Stimulated activated CD8-positive, alpha-beta memory T cell treated with anti-CD3 and anti-CD28 coated beads, Interleukin-7, amount 100 ng/mL, for 1 hour (primary cell): ENCODE data around the gene HOXA5.

Experiments used
- DNase-seq, 2 donors: peaks; one replicate each; pipeline ENCODE4 v3.0.0-alpha.2; 2020; ENCODE audit warnings: low read depth in 2 of 2

Gene HOXA5

DNA sequence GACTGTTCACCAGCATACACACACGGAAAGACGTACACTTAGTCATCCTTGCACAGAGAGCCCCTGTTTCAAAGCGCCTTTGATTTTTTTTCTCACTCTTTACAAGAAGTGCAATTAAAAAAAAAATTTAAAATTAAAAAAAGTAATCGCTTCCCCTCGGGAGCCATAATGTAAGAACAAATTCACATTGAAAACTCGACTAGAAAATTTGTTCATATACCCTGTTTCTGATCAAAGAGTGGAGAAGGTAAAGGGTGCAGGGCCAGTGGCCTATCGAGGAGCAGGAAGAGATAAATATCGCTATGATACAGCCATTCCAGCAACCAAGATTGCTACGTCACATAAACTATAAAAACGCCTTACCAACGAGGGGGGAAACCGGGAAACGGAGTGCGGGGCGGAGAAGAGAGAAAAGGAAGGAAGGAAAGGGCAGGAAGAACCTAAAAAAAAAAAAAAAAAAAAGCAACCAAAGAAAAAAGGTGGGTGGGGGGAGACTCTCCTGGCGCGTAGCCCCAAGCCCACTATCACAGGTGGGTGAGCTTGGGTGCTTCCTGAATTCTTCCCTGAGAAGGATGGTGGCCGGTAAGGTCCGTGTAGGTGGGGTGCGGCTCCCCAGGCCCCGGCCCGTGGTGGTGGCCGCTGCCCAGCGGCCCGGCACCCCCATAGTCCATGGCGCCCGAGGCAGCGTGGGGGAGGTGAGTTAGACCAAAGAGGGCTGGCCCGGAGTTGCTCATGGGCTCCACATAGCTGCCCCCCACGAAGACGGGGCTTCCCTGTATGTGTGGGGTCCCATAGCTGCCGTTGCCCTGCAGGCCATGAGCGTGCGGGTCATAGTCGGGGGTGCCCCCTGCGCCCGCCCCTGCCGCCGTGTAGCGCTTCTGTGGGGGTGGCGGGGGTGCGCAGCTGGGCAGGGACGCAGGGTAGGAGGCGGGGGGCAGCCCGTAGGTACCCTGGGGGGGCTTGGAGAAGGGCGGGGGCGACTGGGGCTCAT lies 35.8 kb downstream of the HOXA5 start:
- no peak for DNase-seq

DNA sequence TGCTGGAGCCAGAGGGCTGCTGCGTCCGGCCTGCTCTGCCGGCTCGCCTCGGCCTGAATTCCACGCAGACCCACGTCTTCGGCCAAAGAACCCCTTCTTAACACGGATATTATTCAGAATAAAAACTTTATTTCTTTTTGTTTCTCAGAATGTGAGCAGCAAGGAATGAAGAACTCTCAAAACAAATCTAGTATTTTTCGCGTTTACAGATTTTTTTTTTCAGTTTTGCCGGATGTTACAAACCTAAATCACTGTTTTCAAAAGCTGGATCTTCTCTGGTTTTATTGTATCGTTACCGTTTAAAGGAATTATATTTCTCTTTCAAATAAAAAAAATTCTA lies 36.6 kb downstream of the HOXA5 start:
- no peak for DNase-seq

DNA sequence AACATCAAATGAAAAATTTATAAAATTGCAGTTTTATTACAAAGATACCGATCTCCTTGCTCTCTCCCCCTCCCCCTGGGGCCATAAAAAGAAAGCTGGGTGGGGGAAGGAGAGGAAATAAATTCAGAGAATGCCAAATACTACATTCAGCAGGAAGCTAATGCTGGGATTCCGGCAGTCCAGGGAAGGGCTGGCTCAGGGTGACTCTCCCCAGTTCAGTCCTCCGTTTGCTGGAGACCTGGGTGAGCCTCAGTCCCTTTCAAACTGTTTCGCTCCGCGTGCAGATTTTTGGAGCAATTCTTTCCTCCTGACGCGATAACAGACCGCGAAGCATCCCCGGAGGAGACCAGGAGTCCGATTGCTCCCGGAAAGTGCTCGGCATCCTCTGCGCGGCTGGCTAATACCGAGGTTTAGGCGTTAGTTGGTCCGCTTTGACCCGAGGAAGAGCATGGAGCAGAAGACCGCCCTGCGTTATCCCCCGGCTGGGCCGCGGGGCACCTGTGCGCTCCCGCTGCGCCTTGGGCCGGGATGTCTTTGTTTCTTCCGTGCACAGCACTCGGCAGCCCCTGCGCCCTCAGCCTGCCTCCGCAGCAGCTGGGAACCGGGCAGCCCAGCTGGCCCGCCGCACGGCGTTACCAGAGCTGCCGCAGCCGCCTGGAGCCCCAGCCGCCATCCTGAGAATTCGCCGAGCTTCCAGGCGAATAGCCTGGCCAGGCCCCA lies 37.1 kb downstream of the HOXA5 start:
- DNase-seq = no peak

- no peak for DNase-seq
These were observed 38.0 kb downstream of the HOXA5 start for GRCh38 chr7:27105301-27106031.

DNA sequence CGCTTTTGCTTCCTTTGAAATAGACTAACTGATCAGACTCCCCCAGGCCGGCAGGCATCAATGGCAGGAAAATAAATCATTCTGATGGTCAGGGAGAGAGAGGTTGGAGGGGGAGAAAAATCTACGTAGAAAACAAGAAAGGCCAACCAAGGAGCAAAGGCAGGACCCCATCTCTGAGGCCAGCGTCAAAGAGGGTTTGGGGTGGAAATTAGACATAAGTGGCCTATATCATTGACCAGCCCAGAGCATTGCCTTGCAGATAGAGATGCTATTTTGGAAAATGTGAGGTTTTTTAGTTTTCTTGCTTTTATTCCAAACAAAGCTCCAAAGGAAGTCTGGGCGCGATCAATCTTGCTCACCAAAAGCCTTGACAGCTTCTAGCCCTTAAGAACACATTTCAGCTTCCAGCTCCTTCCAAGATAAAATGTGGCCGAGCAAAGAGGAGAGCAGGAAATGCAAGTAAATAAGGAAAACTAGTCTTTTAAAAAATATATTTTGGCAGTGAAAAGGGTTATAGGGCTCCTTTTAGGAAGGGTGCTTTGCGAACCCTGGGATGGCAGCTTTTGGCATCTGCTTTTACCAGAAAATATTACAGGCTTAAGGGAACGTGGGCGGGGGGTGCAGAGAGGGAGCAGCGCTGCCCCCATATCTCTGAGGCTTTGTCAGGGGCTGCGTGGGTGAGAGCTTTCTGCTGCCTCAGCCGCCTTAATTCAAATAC lies 39.0 kb downstream of the HOXA5 start:
- no peak for DNase-seq

- DNase-seq = no peak
These were observed 39.8 kb downstream of the HOXA5 start for GRCh38 chr7:27103489-27104226.

- no peak for DNase-seq
These were observed 40.7 kb downstream of the HOXA5 start, which contains the start of gene HOXA2 for GRCh38 chr7:27102581-27103442. Gene HOXA2, minus strand, starts transcription at chr7:27102683. Its CDS starts 183 bp downstream, at chr7:27102500.

DNA sequence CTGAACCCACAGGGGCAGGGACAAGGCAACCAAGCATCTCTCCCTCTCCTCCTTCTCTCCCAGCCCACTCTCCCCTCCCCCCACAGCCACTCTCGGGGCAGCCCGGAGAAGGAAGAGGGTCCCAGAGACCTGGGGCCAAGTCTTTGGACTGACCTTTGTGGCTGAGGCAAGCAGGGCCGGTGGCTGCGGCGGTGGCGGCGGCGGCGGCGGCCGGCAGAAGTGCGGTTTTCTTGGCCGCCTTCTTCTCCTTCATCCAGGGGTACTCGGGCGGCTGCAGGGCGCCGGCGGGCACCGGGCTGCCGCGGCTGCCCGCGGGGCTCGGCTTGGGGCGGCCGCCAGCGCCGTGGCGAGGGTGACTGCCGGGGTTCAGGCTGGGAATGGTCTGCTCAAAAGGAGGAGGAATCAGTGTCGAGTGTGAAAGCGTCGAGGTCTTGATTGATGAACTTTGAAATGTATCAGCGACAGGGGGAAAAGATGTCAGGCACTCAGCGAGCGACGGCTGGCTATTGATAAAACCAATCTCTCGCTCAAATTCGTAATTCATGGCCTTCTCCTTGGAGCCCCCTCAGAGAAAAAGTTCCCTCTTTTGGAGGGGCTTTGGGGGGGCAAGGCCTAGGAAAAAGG lies 41.4 kb downstream of the HOXA5 start:
- no peak for DNase-seq

DNA sequence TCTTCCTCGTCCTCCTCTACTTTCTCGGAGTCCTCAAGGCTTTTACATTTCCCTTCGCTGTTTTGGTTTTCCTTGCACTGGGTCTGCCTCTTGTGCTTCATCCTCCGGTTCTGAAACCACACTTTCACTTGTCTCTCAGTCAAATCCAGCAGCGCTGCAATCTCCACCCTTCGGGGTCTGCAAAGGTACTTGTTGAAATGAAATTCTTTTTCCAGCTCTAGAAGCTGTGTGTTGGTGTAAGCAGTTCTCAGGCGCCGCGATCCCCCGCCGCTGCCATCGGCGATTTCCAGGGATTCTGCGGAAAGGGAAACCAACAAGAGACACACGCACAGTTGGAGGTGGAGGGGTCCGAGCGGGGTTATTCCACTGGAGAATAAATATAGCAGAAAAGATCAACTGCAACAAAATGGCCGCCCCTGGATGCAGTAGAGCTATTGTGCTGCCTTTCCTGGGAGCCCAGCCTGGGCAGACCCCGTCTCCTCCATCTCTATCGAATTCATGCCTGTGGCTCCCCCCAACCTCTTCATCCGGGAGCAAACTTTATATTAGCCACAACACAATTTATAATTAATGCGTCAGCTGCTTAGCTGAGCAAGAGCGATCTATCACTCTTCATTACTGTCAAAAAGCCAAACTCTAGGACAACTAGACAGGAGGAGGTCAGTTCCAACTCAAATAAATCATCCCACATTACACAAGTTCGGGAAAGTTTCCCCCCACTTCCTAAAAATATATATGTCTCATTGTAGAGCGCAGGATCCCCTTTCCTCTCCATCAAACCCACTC lies 42.1 kb downstream of the HOXA5 start:
- no peak for DNase-seq

DNA sequence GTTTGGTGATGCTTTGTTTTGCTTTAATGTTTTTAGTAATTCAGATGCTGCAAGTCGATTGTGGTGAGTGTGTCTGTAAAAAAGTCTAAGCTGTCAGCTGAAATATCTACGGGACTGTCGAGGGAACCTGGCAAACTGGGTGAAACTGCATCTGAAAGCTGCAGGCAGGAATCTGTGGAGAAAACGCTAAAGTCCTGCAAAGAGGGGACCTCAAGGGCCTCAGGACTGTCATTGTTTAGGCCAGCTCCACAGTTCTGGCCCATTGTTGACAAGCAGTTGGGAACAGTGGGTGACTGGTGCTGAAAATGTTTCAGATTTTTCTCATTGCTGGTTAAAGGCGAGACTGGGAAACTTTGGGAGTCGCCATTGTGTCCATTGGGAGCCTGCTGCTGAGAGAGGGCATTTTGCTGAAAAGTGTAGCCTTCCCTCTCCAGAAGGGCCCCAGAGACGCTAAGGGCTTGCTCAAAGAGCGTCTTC lies 42.7 kb downstream of the HOXA5 start:
- DNase-seq = no peak

DNA sequence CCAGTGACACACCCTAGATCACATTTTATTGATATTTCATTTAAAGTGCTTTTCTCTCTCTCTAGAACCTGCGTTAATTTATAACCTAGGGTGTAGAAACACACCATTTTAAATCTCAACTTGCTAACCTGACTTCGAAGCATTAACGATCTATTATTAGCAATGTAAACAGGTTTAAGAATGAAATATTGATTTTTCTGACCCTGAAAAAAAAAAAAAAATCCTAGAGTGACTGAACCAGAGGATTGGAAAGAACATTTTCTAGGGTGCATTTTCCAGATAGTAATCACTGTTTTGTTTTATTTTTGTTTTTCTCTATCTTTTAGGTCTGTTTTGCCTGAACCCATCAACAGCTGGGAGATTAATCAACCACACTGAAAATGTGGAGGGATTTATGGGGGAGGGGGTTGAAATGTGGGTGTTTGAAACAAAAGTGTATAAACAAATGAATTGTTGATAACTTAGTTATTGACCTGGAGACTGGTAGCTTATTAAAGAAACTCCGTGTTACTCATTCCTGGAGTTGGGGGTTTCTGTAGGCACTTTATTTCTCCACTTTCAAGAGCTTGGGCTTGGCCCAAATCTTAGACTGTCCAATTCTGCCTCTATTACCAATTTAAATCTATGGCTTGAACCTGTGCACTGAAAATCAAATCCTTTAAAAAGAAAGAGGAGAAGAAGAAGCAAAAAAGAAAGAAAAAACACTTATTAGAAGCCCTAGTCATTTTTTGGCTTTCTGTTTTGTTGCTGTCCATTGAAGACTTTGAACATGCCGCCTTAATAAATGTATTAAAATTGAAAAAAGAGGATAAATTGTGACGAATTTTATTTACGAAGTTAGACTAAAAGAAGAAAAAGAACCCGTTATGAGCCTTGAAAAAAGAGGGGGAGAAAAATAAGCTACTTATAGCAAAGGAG lies 43.8 kb downstream of the HOXA5 start:
- DNase-seq = no peak

DNA sequence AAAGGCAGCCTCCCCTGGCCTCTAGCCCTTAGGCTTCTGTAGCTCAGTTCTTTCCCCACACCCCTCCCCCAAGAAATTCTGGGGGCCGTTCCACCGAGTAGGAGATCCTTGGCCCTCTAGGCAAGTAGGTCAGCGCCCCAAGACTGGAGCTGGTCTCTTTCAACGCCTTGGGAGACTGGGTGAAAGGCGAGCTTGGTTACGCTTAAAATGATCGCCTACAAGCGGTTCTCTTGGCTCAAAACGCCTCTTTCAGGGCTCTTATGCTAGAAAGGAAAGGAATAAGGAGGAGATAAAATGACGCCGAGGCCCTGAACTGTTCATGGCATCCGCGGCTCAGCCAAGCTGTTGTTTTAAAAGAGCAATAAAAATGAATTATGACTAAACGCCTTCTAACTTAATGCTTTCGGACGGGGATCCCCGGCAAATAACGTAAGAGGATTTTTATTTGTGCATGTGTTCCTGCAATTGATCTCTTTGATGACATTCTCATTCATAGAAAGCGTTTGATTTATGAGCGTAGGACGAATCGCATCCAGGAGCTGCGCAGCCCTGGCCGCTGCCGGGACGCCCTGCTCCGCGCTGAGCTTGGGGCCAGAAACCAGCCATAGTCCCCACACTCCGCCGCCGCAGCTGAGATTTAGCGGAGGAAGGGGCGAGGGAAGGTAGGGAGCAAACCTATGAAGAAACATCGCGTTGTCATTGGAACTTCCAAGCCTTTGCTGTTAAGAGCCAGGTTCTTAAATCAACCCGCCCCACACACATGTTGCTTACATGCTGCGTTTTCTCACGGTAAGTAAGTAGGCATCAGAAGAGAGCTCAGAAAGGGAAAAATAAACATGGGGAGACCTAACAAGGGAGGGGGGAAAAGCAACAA lies 44.7 kb downstream of the HOXA5 start:
- no peak for DNase-seq

GRCh38 chr7:27097686-27098577 lies 45.5 kb downstream of the HOXA5 start:
- DNase-seq = no peak

DNA sequence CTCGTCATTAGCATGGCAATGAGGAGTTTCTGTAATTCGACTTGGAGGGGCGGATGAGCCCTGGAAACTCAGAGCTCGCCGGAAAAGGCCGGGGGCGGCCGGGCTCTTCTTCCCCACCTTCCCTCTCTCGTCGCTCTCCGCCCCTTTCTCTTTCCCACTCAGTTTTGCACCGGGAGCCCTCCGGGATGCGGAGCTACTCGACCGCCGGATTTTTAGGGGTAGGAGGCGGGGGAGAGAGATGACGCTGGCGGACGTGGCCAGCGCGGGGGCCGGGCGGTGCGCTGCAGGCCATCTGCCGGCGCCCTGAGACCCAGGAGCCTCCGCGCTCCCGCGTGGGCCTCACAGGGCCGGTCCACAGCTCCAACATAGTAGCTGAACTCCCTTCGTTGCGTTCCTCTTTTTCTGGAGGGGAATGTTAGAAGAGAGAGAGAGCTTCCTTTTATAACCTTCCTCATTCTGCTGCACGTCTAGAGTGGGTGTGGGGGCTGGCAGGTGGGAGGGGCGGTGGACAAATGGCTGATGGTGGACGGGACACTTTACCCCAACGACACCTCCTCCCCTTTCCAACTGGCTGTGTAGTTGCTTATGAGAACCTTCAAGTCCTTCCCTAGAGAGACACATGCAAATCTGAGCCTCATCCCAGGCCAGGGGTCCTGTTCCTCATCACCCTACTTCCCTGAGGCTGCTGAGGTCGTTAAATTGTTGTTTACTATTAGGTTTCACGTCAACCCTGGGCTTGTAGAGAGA lies 46.5 kb downstream of the HOXA5 start:
- DNase-seq = no peak
